ENCODE data around the gene UPB1.

Gene UPB1

GRCh38 chr22:24576778-24577177 lies 81.6 kb downstream of the UPB1 start:
- DNase-seq, result no peak

All from CD4-positive, alpha-beta T cell treated with Interleukin-15 for 1 hour (primary cell).